HepG2 (cell line): ENCODE measurements around the gene ZNF189. TPM values are rescaled to one million over a fixed set of nuclear protein-coding genes. Genes with fewer than 3 reads are reported as not detected.

Experiments used
- BORCS8-MEF2B ChIP-seq: sonication (generic); formaldehyde crosslinking; IDR thresholded peaks from 2 replicates; pipeline ENCODE4 v1.8.0; 2022; ENCODE audit warnings: mild to moderate bottlenecking, missing genetic modification reagents
- KAT7 ChIP-seq: IDR thresholded peaks from 2 replicates; pipeline ENCODE4 v1.6.1; 2018; ENCODE audit warnings: borderline replicate concordance, missing compliant biosample characterization
- MXD4 ChIP-seq: IDR thresholded peaks from 2 replicates; pipeline ENCODE4 v1.6.1; 2016; ENCODE audit warnings: mild to moderate bottlenecking, missing biosample characterization, missing genetic modification reagents
- NFIC ChIP-seq: IDR thresholded peaks from 2 replicates; pipeline ENCODE4 v1.6.1; 2012; ENCODE audit warnings: mild to moderate bottlenecking, low read length, inconsistent platforms
- NR2C2 ChIP-seq: sonication (generic); formaldehyde crosslinking; IDR thresholded peaks from 2 replicates; pipeline ENCODE4 v1.4.0; 2020; ENCODE audit warnings: missing genetic modification reagents, mild to moderate bottlenecking, moderate library complexity, borderline replicate concordance
- ZFP62 ChIP-seq: sonication (generic); formaldehyde crosslinking; IDR thresholded peaks from 2 replicates; pipeline ENCODE4 v1.4.0; 2020; ENCODE audit warnings: missing genetic modification reagents
- ZNF121 ChIP-seq: sonication (generic); formaldehyde crosslinking; IDR thresholded peaks from 2 replicates; pipeline ENCODE4 v1.5.0; 2020; ENCODE audit warnings: mild to moderate bottlenecking, missing genetic modification reagents
- ZNF296 ChIP-seq: sonication (generic); formaldehyde crosslinking; conservative IDR thresholded peaks from 2 replicates; pipeline ENCODE4 v1.5.0; 2020; ENCODE audit warnings: mild to moderate bottlenecking, missing genetic modification reagents
- ZNF3 ChIP-seq: IDR thresholded peaks from 2 replicates; pipeline ENCODE4 v1.7.0; 2017; ENCODE audit warnings: inconsistent platforms
- ZNF564 ChIP-seq: sonication (generic); formaldehyde crosslinking; IDR thresholded peaks from 2 replicates; pipeline ENCODE4 v1.8.1; 2023; ENCODE audit warnings: mild to moderate bottlenecking, missing genetic modification reagents
- polyA plus RNA-seq, 8 experiments: library from polyadenylated mRNA; depleted of rRNA in 3 of 8; stranded (reverse) in 7 of 8; unstranded in 1 of 8; fragments of >200 nt; fragmentation: Illumina TruSeq in 4 of 8; extraction: Trizol in 4 of 8; gene quantifications; 2 replicates each; pipeline versions ENCODE4 v1.2.1 to v1.2.3, GENCODE V29; 2011 to 2016; ENCODE audit warnings: low read depth in 4 of 8, missing spikeins in 1 of 8, mixed read lengths in 1 of 8; ENCODE audit not compliant: insufficient read depth in 1 of 8
- total RNA-seq, 5 experiments: library from RNA; depleted of rRNA; stranded (reverse); fragments of >200 nt; fragmentation: Illumina TruSeq; extraction: Trizol; gene quantifications; 2 replicates each; pipeline ENCODE4 v1.2.3, GENCODE V29; 2016; ENCODE audit warnings: low read depth in 1 of 5
- TF ChIP-seq, protein P1 (sequence below): sonication (generic); formaldehyde crosslinking; IDR thresholded peaks from 2 replicates; pipeline ENCODE4 v1.9.0; 2021; ENCODE audit warnings: missing genetic modification reagents, borderline replicate concordance
- TF ChIP-seq, protein P2 (sequence below): sonication (generic); formaldehyde crosslinking; IDR thresholded peaks from 2 replicates; pipeline ENCODE4 v1.5.1; 2020; ENCODE audit warnings: mild to moderate bottlenecking, missing genetic modification reagents, moderate library complexity
- TF ChIP-seq, protein P3 (sequence below): fragments of 450-650 bp; IDR thresholded peaks from 2 replicates; pipeline ENCODE4 v1.6.1; 2016
- TF ChIP-seq, protein P4 (sequence below): sonication (generic); formaldehyde crosslinking; IDR thresholded peaks from 2 replicates; pipeline ENCODE4 v1.5.1; 2020; ENCODE audit warnings: missing genetic modification reagents, mild to moderate bottlenecking, borderline replicate concordance
- TF ChIP-seq, protein P5 (sequence below): IDR thresholded peaks from 2 replicates; pipeline ENCODE4 v1.4.0; 2020; ENCODE audit warnings: mild to moderate bottlenecking, missing genetic modification reagents
- TF ChIP-seq, protein P6 (sequence below): IDR thresholded peaks from 2 replicates; pipeline ENCODE4 v1.6.1; 2016

ZNF189 gene
- total and polyA plus RNA-seq, 2 of the 13 experiments (the other 11 are each of a cell fraction or from before 2014, with no cell fraction given): 8.4 to 50.0 TPM

DNA sequence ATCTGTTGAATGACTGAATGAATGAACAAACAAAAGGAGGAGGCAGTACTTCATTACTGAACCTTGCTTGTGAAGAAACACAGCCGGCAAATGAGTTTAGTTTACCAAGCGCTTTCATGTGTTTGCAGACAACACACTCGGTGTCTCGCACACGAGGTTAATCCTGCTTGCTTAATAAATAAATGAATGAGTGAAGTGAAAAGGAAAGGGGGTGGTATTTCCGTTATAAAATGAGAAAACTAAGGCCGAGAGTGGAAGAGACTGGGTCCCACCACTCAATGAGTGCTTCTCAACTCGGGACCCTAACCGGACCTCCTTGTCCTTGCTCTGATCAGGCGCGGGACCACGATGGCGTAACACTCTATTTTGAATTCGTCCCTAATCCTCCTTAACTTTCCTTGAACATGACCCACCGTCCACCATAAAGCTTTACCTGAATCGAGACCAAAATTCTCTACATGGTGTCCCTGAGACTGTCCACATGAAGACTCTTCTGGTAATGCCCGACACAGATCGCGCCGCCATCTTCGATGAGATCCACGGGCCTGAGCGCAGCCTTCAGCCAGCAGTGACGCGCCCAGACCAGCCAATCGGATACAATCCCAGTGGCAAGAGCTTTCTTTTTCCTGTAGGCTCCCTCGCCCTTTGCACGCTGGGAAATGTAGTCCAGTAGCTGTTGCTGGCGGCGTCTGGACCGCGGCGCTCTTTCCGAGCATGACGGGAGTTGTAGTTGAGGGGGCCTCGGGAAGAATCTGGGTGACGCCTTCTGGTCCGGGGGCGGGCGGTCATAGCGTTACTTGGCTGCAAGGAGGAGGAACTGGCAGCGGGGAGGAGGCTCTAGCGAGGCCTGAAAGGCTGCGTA lies at the start of gene ZNF189, which contains the start of gene MRPL50 (continued):
- TF ChIP-seq, protein P1, sequence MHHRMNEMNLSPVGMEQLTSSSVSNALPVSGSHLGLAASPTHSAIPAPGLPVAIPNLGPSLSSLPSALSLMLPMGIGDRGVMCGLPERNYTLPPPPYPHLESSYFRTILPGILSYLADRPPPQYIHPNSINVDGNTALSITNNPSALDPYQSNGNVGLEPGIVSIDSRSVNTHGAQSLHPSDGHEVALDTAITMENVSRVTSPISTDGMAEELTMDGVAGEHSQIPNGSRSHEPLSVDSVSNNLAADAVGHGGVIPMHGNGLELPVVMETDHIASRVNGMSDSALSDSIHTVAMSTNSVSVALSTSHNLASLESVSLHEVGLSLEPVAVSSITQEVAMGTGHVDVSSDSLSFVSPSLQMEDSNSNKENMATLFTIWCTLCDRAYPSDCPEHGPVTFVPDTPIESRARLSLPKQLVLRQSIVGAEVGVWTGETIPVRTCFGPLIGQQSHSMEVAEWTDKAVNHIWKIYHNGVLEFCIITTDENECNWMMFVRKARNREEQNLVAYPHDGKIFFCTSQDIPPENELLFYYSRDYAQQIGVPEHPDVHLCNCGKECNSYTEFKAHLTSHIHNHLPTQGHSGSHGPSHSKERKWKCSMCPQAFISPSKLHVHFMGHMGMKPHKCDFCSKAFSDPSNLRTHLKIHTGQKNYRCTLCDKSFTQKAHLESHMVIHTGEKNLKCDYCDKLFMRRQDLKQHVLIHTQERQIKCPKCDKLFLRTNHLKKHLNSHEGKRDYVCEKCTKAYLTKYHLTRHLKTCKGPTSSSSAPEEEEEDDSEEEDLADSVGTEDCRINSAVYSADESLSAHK: no peak
- peak; percentile 75; the same call in 1 of the 2 replicates for TF ChIP-seq KAT7
- peak; percentile 92 for TF ChIP-seq BORCS8-MEF2B
- no peak for TF ChIP-seq NFIC
- TF ChIP-seq, protein P2, sequence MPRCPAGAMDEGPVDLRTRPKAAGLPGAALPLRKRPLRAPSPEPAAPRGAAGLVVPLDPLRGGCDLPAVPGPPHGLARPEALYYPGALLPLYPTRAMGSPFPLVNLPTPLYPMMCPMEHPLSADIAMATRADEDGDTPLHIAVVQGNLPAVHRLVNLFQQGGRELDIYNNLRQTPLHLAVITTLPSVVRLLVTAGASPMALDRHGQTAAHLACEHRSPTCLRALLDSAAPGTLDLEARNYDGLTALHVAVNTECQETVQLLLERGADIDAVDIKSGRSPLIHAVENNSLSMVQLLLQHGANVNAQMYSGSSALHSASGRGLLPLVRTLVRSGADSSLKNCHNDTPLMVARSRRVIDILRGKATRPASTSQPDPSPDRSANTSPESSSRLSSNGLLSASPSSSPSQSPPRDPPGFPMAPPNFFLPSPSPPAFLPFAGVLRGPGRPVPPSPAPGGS (CRISPR knock-in tag): no peak; the same call in 1 of the 2 replicates
- TF ChIP-seq ZNF564: peak; percentile 74
- TF ChIP-seq, protein P3, sequence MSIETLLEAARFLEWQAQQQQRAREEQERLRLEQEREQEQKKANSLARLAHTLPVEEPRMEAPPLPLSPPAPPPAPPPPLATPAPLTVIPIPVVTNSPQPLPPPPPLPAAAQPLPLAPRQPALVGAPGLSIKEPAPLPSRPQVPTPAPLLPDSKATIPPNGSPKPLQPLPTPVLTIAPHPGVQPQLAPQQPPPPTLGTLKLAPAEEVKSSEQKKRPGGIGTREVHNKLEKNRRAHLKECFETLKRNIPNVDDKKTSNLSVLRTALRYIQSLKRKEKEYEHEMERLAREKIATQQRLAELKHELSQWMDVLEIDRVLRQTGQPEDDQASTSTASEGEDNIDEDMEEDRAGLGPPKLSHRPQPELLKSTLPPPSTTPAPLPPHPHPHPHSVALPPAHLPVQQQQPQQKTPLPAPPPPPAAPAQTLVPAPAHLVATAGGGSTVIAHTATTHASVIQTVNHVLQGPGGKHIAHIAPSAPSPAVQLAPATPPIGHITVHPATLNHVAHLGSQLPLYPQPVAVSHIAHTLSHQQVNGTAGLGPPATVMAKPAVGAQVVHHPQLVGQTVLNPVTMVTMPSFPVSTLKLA: peak; percentile 35
- TF ChIP-seq ZNF3 (CRISPR knock-in tag): peak; percentile 67; the same call in 1 of the 2 replicates
- TF ChIP-seq ZNF121: no peak
- no peak for TF ChIP-seq ZNF296
- peak; percentile 92 for TF ChIP-seq NR2C2 (CRISPR knock-in tag)
- TF ChIP-seq, protein P4, sequence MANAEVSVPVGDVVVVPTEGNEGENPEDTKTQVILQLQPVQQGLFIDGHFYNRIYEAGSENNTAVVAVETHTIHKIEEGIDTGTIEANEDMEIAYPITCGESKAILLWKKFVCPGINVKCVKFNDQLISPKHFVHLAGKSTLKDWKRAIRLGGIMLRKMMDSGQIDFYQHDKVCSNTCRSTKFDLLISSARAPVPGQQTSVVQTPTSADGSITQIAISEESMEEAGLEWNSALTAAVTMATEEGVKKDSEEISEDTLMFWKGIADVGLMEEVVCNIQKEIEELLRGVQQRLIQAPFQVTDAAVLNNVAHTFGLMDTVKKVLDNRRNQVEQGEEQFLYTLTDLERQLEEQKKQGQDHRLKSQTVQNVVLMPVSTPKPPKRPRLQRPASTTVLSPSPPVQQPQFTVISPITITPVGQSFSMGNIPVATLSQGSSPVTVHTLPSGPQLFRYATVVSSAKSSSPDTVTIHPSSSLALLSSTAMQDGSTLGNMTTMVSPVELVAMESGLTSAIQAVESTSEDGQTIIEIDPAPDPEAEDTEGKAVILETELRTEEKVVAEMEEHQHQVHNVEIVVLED (CRISPR knock-in tag): peak; percentile 98
- no peak for TF ChIP-seq ZFP62 (CRISPR knock-in tag)
- TF ChIP-seq MXD4 (CRISPR knock-in tag): peak; percentile 88
- TF ChIP-seq, protein P5, sequence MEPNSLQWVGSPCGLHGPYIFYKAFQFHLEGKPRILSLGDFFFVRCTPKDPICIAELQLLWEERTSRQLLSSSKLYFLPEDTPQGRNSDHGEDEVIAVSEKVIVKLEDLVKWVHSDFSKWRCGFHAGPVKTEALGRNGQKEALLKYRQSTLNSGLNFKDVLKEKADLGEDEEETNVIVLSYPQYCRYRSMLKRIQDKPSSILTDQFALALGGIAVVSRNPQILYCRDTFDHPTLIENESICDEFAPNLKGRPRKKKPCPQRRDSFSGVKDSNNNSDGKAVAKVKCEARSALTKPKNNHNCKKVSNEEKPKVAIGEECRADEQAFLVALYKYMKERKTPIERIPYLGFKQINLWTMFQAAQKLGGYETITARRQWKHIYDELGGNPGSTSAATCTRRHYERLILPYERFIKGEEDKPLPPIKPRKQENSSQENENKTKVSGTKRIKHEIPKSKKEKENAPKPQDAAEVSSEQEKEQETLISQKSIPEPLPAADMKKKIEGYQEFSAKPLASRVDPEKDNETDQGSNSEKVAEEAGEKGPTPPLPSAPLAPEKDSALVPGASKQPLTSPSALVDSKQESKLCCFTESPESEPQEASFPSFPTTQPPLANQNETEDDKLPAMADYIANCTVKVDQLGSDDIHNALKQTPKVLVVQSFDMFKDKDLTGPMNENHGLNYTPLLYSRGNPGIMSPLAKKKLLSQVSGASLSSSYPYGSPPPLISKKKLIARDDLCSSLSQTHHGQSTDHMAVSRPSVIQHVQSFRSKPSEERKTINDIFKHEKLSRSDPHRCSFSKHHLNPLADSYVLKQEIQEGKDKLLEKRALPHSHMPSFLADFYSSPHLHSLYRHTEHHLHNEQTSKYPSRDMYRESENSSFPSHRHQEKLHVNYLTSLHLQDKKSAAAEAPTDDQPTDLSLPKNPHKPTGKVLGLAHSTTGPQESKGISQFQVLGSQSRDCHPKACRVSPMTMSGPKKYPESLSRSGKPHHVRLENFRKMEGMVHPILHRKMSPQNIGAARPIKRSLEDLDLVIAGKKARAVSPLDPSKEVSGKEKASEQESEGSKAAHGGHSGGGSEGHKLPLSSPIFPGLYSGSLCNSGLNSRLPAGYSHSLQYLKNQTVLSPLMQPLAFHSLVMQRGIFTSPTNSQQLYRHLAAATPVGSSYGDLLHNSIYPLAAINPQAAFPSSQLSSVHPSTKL (CRISPR knock-in tag): peak; percentile 45
- TF ChIP-seq, protein P6, sequence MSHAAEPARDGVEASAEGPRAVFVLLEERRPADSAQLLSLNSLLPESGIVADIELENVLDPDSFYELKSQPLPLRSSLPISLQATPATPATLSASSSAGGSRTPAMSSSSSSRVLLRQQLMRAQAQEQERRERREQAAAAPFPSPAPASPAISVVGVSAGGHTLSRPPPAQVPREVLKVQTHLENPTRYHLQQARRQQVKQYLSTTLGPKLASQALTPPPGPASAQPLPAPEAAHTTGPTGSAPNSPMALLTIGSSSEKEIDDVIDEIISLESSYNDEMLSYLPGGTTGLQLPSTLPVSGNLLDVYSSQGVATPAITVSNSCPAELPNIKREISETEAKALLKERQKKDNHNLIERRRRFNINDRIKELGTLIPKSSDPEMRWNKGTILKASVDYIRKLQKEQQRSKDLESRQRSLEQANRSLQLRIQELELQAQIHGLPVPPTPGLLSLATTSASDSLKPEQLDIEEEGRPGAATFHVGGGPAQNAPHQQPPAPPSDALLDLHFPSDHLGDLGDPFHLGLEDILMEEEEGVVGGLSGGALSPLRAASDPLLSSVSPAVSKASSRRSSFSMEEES (CRISPR knock-in tag): peak; percentile 66
